ENCODE results near the gene C4A.

GRCh38 chr6:31958741-31959739, 22.8 kb upstream of the C4A start, which contains the start of the genes NELFE and SKIC2:
- TF ChIP-seq CTCF (conservative IDR thresholded peaks at IDR 0.05 in 1 of 2, IDR thresholded peaks at IDR 0.05 in 1 of 2; ENCODE audit: low read depth in 1 of 2, low read length in 2 of 2) (no peak), EZH2 (IDR thresholded peaks at IDR 0.05; ENCODE audit: low read length, missing control alignments) (no peak)

All from fibroblast of lung (primary cell).